Testis (tissue), 2 donors: Measurements from ENCODE around the gene CSMD2.

Experiments
- CTCF ChIP-seq, 3 experiments: fragments of 450-650 bp in 2 of 3; fragments of 200-600 bp in 1 of 3; sonication (generic) in 1 of 3; IDR thresholded peaks; one replicate each; pipeline ENCODE4 v1.5.1; 2016 to 2019; ENCODE audit warnings: antibody characterized with exemption in 3 of 3, mild to moderate bottlenecking in 2 of 3, moderate library complexity in 1 of 3
- POLR2A ChIP-seq: fragments of 450-650 bp; IDR thresholded peaks from one replicate; pipeline ENCODE4 v1.6.1; 2017; ENCODE audit warnings: antibody characterized with exemption, mild to moderate bottlenecking, moderate library complexity

GRCh38 chr1:33563699-33564098 is 601.3 kb downstream of the CSMD2 start:
- TF ChIP-seq POLR2A (no peak), CTCF (IDR thresholded peaks at IDR 0.05) (no peak)
